ENCODE results near the gene KLF15.

The KLF15 gene

GRCh38 chr3:126306397-126306796, 50.8 kb downstream of the KLF15 start:
- no peaks in the 10 kb centered on the region for H3K36me3 ChIP-seq (ENCODE audit: control insufficient read depth in 4 of 4, insufficient read depth in 4 of 4, low read length in 3 of 4)
- H3K27ac ChIP-seq (ENCODE audit: insufficient read depth in 1 of 2, low read depth in 1 of 2, low read length in 2 of 2, poor library complexity in 1 of 2, severe bottlenecking in 2 of 2): no peak overlapping the region
- ChIA-PET POLR2A (no interaction called here), CTCF (no interaction called here)
- H3K27me3 ChIP-seq (replicated peaks in 2 of 5; ENCODE audit: control insufficient read depth in 4 of 5, insufficient read depth in 5 of 5, low read length in 4 of 5): peaks cover 0 to 2% (median 0%) of the 10 kb centered on the region in 5 experiments
- peaks cover 0 to 21% (median 6%) of the 10 kb centered on the region in 5 experiments for H3K9me3 ChIP-seq (ENCODE audit: control extremely low read depth in 1 of 5, control insufficient read depth in 4 of 5, insufficient read depth in 2 of 5, low read depth in 1 of 5, low read length in 4 of 5)
- 89% methylated on average over 7 of the region's 7 CpGs for WGBS (ENCODE audit: insufficient coverage)
- H3K4me1 ChIP-seq (ENCODE audit: control extremely low read depth in 1 of 4, control insufficient read depth in 4 of 4, insufficient read depth in 4 of 4, low read length in 3 of 4): peaks cover 0 to 9% (median 4%) of the 10 kb centered on the region in 4 experiments
- no peak for DNase-seq
- H3K4me3 ChIP-seq (ENCODE audit: control insufficient read depth in 1 of 7, extremely low read depth in 1 of 7, insufficient read depth in 4 of 7, low read depth in 2 of 7, low read length in 6 of 7): no peak overlapping the region

- Histone ChIP-seq H3K27me3 (replicated peaks in 2 of 5; ENCODE audit: control insufficient read depth in 4 of 5, insufficient read depth in 5 of 5, low read length in 4 of 5) (no peaks in the 10 kb centered on the region), H3K9me3 (ENCODE audit: control extremely low read depth in 1 of 5, control insufficient read depth in 4 of 5, insufficient read depth in 2 of 5, low read depth in 1 of 5, low read length in 4 of 5) (peaks cover 0 to 15% (median 6%) of the 10 kb centered on the region in 5 experiments), H3K4me1 (ENCODE audit: control extremely low read depth in 1 of 4, control insufficient read depth in 4 of 4, insufficient read depth in 4 of 4, low read length in 3 of 4) (peaks cover 0 to 9% (median 4%) of the 10 kb centered on the region in 4 experiments), H3K4me3 (ENCODE audit: control insufficient read depth in 1 of 7, extremely low read depth in 1 of 7, insufficient read depth in 4 of 7, low read depth in 2 of 7, low read length in 6 of 7) (no peak overlapping the region), H3K27ac (ENCODE audit: insufficient read depth in 1 of 2, low read depth in 1 of 2, low read length in 2 of 2, poor library complexity in 1 of 2, severe bottlenecking in 2 of 2) (no peak overlapping the region), H3K36me3 (ENCODE audit: control insufficient read depth in 4 of 4, insufficient read depth in 4 of 4, low read length in 3 of 4) (no peaks in the 10 kb centered on the region)
- ChIA-PET POLR2A (no interaction called here), CTCF (no interaction called here)
- DNase-seq: no peak
These were observed 51.8 kb downstream of the KLF15 start for GRCh38 chr3:126305427-126305826.

GRCh38 chr3:126304704-126305103, 52.5 kb downstream of the KLF15 start:
- no peak for DNase-seq
- no peaks in the 10 kb centered on the region for H3K36me3 ChIP-seq (ENCODE audit: control insufficient read depth in 4 of 4, insufficient read depth in 4 of 4, low read length in 3 of 4)
- no peaks in the 10 kb centered on the region for H3K27me3 ChIP-seq (replicated peaks in 2 of 5; ENCODE audit: control insufficient read depth in 4 of 5, insufficient read depth in 5 of 5, low read length in 4 of 5)
- no peak overlapping the region for H3K4me3 ChIP-seq (ENCODE audit: control insufficient read depth in 1 of 7, extremely low read depth in 1 of 7, insufficient read depth in 4 of 7, low read depth in 2 of 7, low read length in 6 of 7)
- WGBS (ENCODE audit: insufficient coverage): 60% methylated on average over 1 of the region's 3 CpGs
- no peak overlapping the region for H3K27ac ChIP-seq (ENCODE audit: insufficient read depth in 1 of 2, low read depth in 1 of 2, low read length in 2 of 2, poor library complexity in 1 of 2, severe bottlenecking in 2 of 2)
- H3K9me3 ChIP-seq (ENCODE audit: control extremely low read depth in 1 of 5, control insufficient read depth in 4 of 5, insufficient read depth in 2 of 5, low read depth in 1 of 5, low read length in 4 of 5): peaks cover 0 to 13% (median 6%) of the 10 kb centered on the region in 5 experiments
- POLR2A ChIA-PET: no interaction called here
- CTCF ChIA-PET: no interaction called here
- H3K4me1 ChIP-seq (ENCODE audit: control extremely low read depth in 1 of 4, control insufficient read depth in 4 of 4, insufficient read depth in 4 of 4, low read length in 3 of 4): peaks cover 0 to 9% (median 4%) of the 10 kb centered on the region in 4 experiments

- POLR2A ChIA-PET: no interaction called here
- 100% methylated on average over 1 of the region's 3 CpGs for WGBS (ENCODE audit: insufficient coverage)
- Histone ChIP-seq H3K27ac (ENCODE audit: insufficient read depth in 1 of 2, low read depth in 1 of 2, low read length in 2 of 2, poor library complexity in 1 of 2, severe bottlenecking in 2 of 2) (no peak overlapping the region), H3K27me3 (replicated peaks in 2 of 5; ENCODE audit: control insufficient read depth in 4 of 5, insufficient read depth in 5 of 5, low read length in 4 of 5) (no peaks in the 10 kb centered on the region), H3K4me1 (ENCODE audit: control extremely low read depth in 1 of 4, control insufficient read depth in 4 of 4, insufficient read depth in 4 of 4, low read length in 3 of 4) (peaks cover 0 to 6% (median 2%) of the 10 kb centered on the region in 4 experiments), H3K9me3 (ENCODE audit: control extremely low read depth in 1 of 5, control insufficient read depth in 4 of 5, insufficient read depth in 2 of 5, low read depth in 1 of 5, low read length in 4 of 5) (peaks cover 0 to 13% (median 6%) of the 10 kb centered on the region in 5 experiments), H3K4me3 (ENCODE audit: control insufficient read depth in 1 of 7, extremely low read depth in 1 of 7, insufficient read depth in 4 of 7, low read depth in 2 of 7, low read length in 6 of 7) (no peak overlapping the region), H3K36me3 (ENCODE audit: control insufficient read depth in 4 of 4, insufficient read depth in 4 of 4, low read length in 3 of 4) (no peaks in the 10 kb centered on the region)
- DNase-seq: no peak
- CTCF ChIA-PET: no interaction called here
These were observed 52.9 kb downstream of the KLF15 start for GRCh38 chr3:126304291-126304690.

- Histone ChIP-seq H3K9me3 (ENCODE audit: control extremely low read depth in 1 of 5, control insufficient read depth in 4 of 5, insufficient read depth in 2 of 5, low read depth in 1 of 5, low read length in 4 of 5) (peaks cover 0 to 13% (median 6%) of the 10 kb centered on the region in 5 experiments), H3K27me3 (replicated peaks in 2 of 5; ENCODE audit: control insufficient read depth in 4 of 5, insufficient read depth in 5 of 5, low read length in 4 of 5) (no peaks in the 10 kb centered on the region), H3K4me1 (ENCODE audit: control extremely low read depth in 1 of 4, control insufficient read depth in 4 of 4, insufficient read depth in 4 of 4, low read length in 3 of 4) (no peaks in the 10 kb centered on the region), H3K4me3 (ENCODE audit: control insufficient read depth in 1 of 7, extremely low read depth in 1 of 7, insufficient read depth in 4 of 7, low read depth in 2 of 7, low read length in 6 of 7) (no peak overlapping the region), H3K36me3 (ENCODE audit: control insufficient read depth in 4 of 4, insufficient read depth in 4 of 4, low read length in 3 of 4) (no peaks in the 10 kb centered on the region), H3K27ac (ENCODE audit: insufficient read depth in 1 of 2, low read depth in 1 of 2, low read length in 2 of 2, poor library complexity in 1 of 2, severe bottlenecking in 2 of 2) (no peak overlapping the region)
- ChIA-PET CTCF (no interaction called here), POLR2A (no interaction called here)
- DNase-seq: no peak
These were observed 53.9 kb downstream of the KLF15 start for GRCh38 chr3:126303272-126303671.

GRCh38 chr3:126300761-126301481, 56.3 kb downstream of the KLF15 start:
- POLR2A ChIA-PET: no interaction called here
- H3K36me3 ChIP-seq (ENCODE audit: control insufficient read depth in 4 of 4, insufficient read depth in 4 of 4, low read length in 3 of 4): no peaks in the 10 kb centered on the region
- 95% methylated on average over 15 of the region's 15 CpGs for WGBS (ENCODE audit: insufficient coverage)
- H3K27me3 ChIP-seq (replicated peaks in 2 of 5; ENCODE audit: control insufficient read depth in 4 of 5, insufficient read depth in 5 of 5, low read length in 4 of 5): no peaks in the 10 kb centered on the region
- CTCF ChIA-PET: no interaction called here
- H3K9me3 ChIP-seq (ENCODE audit: control extremely low read depth in 1 of 5, control insufficient read depth in 4 of 5, insufficient read depth in 2 of 5, low read depth in 1 of 5, low read length in 4 of 5): peaks cover 0 to 13% (median 6%) of the 10 kb centered on the region in 5 experiments
- DNase-seq: no peak
- no peak overlapping the region for H3K27ac ChIP-seq (ENCODE audit: insufficient read depth in 1 of 2, low read depth in 1 of 2, low read length in 2 of 2, poor library complexity in 1 of 2, severe bottlenecking in 2 of 2)
- H3K4me3 ChIP-seq (ENCODE audit: control insufficient read depth in 1 of 7, extremely low read depth in 1 of 7, insufficient read depth in 4 of 7, low read depth in 2 of 7, low read length in 6 of 7): no peak overlapping the region
- H3K4me1 ChIP-seq (ENCODE audit: control extremely low read depth in 1 of 4, control insufficient read depth in 4 of 4, insufficient read depth in 4 of 4, low read length in 3 of 4): no peaks in the 10 kb centered on the region

GRCh38 chr3:126300001-126300760, 57.0 kb downstream of the KLF15 start:
- Histone ChIP-seq H3K27me3 (replicated peaks in 2 of 5; ENCODE audit: control insufficient read depth in 4 of 5, insufficient read depth in 5 of 5, low read length in 4 of 5) (no peaks in the 10 kb centered on the region), H3K9me3 (ENCODE audit: control extremely low read depth in 1 of 5, control insufficient read depth in 4 of 5, insufficient read depth in 2 of 5, low read depth in 1 of 5, low read length in 4 of 5) (peaks cover 0 to 13% (median 6%) of the 10 kb centered on the region in 5 experiments), H3K4me1 (ENCODE audit: control extremely low read depth in 1 of 4, control insufficient read depth in 4 of 4, insufficient read depth in 4 of 4, low read length in 3 of 4) (no peaks in the 10 kb centered on the region), H3K27ac (ENCODE audit: insufficient read depth in 1 of 2, low read depth in 1 of 2, low read length in 2 of 2, poor library complexity in 1 of 2, severe bottlenecking in 2 of 2) (no peak overlapping the region), H3K36me3 (ENCODE audit: control insufficient read depth in 4 of 4, insufficient read depth in 4 of 4, low read length in 3 of 4) (no peaks in the 10 kb centered on the region), H3K4me3 (ENCODE audit: control insufficient read depth in 1 of 7, extremely low read depth in 1 of 7, insufficient read depth in 4 of 7, low read depth in 2 of 7, low read length in 6 of 7) (no peak overlapping the region)
- 92% methylated on average over 18 of the region's 22 CpGs for WGBS (ENCODE audit: insufficient coverage)
- no peak for DNase-seq
- POLR2A ChIA-PET: no interaction called here
- CTCF ChIA-PET: no interaction called here

All from common myeloid progenitor, CD34-positive (primary cell).